GM06990 (cell line): ENCODE data around the gene ACOX1.

ENCODE experiments used
- DNase-seq: peaks from one replicate; pipeline ENCODE4 v3.0.0-alpha.2; 2011; ENCODE audit not compliant: insufficient read length; ENCODE audit errors: extremely low read depth
- H3K27me3 ChIP-seq: replicated peaks from 2 replicates; pipeline ENCODE4 v1.6.0; 2011; ENCODE audit warnings: low read length; ENCODE audit not compliant: control insufficient read depth, insufficient read depth
- H3K36me3 ChIP-seq: 2 replicates; pipeline ENCODE4 v1.5.1; 2011; ENCODE audit warnings: low read length; ENCODE audit not compliant: control insufficient read depth, insufficient read depth
- H3K4me3 ChIP-seq: replicated peaks from 2 replicates; pipeline ENCODE4 v1.5.1; 2011; ENCODE audit warnings: low read depth, mild to moderate bottlenecking, control low read depth, low read length
- CTCF ChIP-seq: IDR thresholded peaks from 2 replicates; pipeline ENCODE4 v1.5.1; 2011; ENCODE audit warnings: low read length, control low read depth, mild to moderate bottlenecking, inconsistent platforms; ENCODE audit not compliant: insufficient read depth, poor library complexity, severe bottlenecking

Gene ACOX1

GRCh38 chr17:75922963-75923874 is 55.7 kb downstream of the ACOX1 start:
- Histone ChIP-seq H3K27me3 (no peaks in the 10 kb centered on the region), H3K4me3 (no peak overlapping the region), H3K36me3 (peaks cover 3% of the 10 kb centered on the region)
- DNase-seq, result no peak
- TF ChIP-seq CTCF, result no peak

DNA sequence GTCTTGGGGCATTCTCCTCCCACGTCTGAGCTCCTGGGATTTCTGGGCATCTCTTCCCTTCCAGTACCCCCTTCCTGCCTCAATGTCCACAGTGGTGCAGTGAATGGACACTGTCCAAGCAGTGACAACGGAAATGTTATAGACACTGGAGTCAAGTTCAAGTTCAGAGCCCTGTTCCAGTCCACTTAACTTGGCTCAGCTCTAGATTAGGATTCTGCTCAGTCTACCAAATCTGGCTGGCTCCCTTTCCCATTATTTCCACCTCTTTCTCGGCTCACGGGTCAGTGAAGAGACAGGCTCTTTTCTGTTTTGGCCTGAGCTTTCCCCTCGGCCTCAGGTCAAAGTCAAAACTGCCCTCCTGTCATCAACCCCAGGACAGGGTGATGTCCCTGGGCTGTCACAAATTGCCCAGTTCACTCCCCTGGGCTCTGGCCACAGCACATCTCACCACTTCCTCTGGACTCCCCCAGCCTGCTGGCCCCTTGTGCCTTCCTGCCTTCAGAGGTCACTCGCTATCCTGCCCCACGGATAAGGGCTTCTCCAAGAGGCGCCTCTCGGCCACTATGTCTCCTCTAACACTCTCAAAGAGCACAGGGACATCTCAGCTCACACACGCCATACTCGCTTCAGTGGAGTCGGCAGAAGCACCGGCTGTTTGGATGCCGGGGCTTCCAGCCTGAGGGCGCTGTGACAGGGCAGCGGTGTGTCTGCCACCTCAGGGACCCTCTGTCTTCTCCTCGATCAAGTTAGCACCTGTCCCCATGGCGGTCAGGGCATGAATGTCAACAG is 56.6 kb downstream of the ACOX1 start:
- Histone ChIP-seq H3K27me3 (no peaks in the 10 kb centered on the region), H3K4me3 (no peak overlapping the region), H3K36me3 (peaks cover 6% of the 10 kb centered on the region)
- DNase-seq, result no peak
- TF ChIP-seq CTCF, result no peak

DNA sequence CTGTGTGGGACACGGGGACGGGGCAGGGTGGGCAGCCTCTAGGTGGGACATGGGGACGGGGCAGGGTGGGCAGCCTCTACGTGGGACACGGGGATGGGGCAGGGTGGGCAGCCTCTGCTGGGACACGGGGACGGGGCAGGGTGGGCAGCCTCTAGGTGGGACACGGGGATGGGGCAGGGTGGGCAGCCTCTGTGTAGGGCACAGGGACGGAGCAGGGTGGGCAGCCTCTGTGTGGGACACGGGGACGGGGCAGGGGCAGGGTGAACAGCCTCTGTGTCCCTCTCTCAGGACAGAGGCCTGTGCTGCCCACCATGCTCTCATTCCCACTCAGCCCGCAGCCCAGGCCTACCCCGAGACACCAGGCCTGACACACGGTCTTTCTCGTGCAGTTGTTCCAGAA is 57.4 kb downstream of the ACOX1 start:
- TF ChIP-seq CTCF, result no peak
- DNase-seq, result no peak
- Histone ChIP-seq H3K27me3 (no peaks in the 10 kb centered on the region), H3K36me3 (peaks cover 6% of the 10 kb centered on the region), H3K4me3 (no peak overlapping the region)

- TF ChIP-seq CTCF, result no peak
- no peak for DNase-seq
- Histone ChIP-seq H3K36me3 (peaks cover 6% of the 10 kb centered on the region; the same call in 1 of the 2 replicates), H3K27me3 (no peaks in the 10 kb centered on the region), H3K4me3 (no peak overlapping the region)
These were observed 58.9 kb downstream of the ACOX1 start for GRCh38 chr17:75920045-75920560.

DNA sequence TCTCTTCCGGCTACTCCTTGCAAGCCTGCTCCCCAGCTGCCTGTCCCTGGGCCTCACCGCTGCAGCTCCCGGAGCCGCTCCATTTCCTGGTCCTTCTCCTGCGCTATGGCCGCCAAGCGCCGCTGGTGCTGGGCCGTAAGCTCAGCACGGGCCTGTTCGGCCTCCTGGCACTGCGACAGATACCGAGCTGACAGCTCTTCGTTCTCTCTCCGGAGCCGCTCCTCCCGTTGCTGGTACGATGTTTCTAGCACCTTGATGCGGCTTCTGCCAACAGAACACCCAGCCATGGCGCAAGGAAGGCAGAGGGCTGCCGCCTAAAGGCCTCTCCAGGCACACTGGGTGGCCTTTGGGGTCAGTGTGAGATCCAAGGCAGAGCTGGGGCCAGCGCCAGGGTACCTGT is 59.4 kb downstream of the ACOX1 start:
- no peaks in the 10 kb centered on the region for H3K27me3 ChIP-seq
- peaks cover 6% of the 10 kb centered on the region; the same call in 1 of the 2 replicates for H3K36me3 ChIP-seq
- DNase-seq, result no peak
- no peak overlapping the region for H3K4me3 ChIP-seq
- TF ChIP-seq CTCF, result no peak
